HG03135 (cell line): ENCODE data around the gene TCAIM.

Experiments
- ATAC-seq: cut with Tn5 transposase; IDR thresholded peaks from one replicate; pipeline ENCODE4 v1.9.1; 2021; ENCODE audit warnings: mild to moderate bottlenecking, moderate library complexity; ENCODE audit not compliant: unreplicated experiment

Gene TCAIM

GRCh38 chr3:44444437-44444836 is 105.9 kb downstream of the TCAIM start:
- ATAC-seq = no peak

- ATAC-seq = no peak
Measured at GRCh38 chr3:44444896-44445691, 106.5 kb downstream of the TCAIM start.

- ATAC-seq = no peak
Measured at GRCh38 chr3:44445786-44446185, 107.2 kb downstream of the TCAIM start.

GRCh38 chr3:44446929-44447328 is 108.4 kb downstream of the TCAIM start:
- ATAC-seq = no peak

- no peak for ATAC-seq
Measured at GRCh38 chr3:44451441-44451840, 112.9 kb downstream of the TCAIM start.

- ATAC-seq = no peak
Measured at GRCh38 chr3:44454258-44454657, 115.7 kb downstream of the TCAIM start.

GRCh38 chr3:44455318-44455717 is 116.8 kb downstream of the TCAIM start:
- ATAC-seq = no peak
